ENCODE data around the gene C4orf50. TPM values are rescaled to one million over a fixed set of nuclear protein-coding genes. Genes with fewer than 3 reads are reported as not detected.

C4orf50 gene
- total RNA-seq, 4 donors from 2014 or later, result 0.21 to 0.30 TPM; not detected in 2

- H3K36me3 ChIP-seq, result no peaks in the 10 kb centered on the region
- H3K27ac ChIP-seq, result no peak overlapping the region
- no peak for DNase-seq (ENCODE audit: low spot score in 2 of 2)
- no peaks in the 10 kb centered on the region for H3K4me1 ChIP-seq
- TF ChIP-seq, protein P1, sequence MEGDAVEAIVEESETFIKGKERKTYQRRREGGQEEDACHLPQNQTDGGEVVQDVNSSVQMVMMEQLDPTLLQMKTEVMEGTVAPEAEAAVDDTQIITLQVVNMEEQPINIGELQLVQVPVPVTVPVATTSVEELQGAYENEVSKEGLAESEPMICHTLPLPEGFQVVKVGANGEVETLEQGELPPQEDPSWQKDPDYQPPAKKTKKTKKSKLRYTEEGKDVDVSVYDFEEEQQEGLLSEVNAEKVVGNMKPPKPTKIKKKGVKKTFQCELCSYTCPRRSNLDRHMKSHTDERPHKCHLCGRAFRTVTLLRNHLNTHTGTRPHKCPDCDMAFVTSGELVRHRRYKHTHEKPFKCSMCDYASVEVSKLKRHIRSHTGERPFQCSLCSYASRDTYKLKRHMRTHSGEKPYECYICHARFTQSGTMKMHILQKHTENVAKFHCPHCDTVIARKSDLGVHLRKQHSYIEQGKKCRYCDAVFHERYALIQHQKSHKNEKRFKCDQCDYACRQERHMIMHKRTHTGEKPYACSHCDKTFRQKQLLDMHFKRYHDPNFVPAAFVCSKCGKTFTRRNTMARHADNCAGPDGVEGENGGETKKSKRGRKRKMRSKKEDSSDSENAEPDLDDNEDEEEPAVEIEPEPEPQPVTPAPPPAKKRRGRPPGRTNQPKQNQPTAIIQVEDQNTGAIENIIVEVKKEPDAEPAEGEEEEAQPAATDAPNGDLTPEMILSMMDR (IDR thresholded peaks at IDR 0.05), result no peak
- no peak for TF ChIP-seq POLR2A (IDR thresholded peaks at IDR 0.05)
- no peak for TF ChIP-seq EP300 (IDR thresholded peaks at IDR 0.05)
- H3K4me3 ChIP-seq, result no peak overlapping the region
- peaks cover 0 to 8% of the 10 kb centered on the region in 2 donors for H3K27me3 ChIP-seq
- H3K9me3 ChIP-seq, result no peaks in the 10 kb centered on the region
- WGBS, 2 donors, result 54 to 66% methylated on average over 8 to 9 of the region's 9 CpGs
Observed at GRCh38 chr4:6044276-6044675, 26.0 kb upstream of the C4orf50 start.

DNA sequence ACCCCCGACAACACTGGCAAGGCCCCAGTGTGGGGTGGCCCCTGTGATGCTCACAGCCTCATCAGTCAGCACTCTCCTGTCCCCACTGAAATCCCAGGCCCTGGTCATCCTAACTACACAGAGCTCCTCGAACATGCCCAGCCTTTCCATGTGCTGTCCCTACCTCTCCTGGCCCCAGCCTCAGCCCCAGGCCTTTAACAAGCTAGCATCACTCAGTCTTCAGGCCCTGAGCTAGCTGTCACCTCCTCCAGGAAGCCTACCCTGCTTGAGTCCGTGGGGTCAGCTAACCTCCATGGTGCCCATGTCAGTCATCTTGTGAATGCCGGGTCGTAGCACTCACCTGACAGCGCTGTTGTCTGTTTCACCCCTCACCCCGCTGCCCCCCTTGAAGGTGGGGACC lies 25.6 kb upstream of the C4orf50 start:
- DNase-seq (ENCODE audit: low spot score in 2 of 2), result no peak
- Histone ChIP-seq H3K27ac (no peak overlapping the region), H3K27me3 (peaks cover 0 to 8% of the 10 kb centered on the region in 2 donors), H3K4me1 (no peaks in the 10 kb centered on the region), H3K9me3 (no peaks in the 10 kb centered on the region), H3K4me3 (no peak overlapping the region), H3K36me3 (no peaks in the 10 kb centered on the region)
- TF ChIP-seq, protein P1 (IDR thresholded peaks at IDR 0.05), result no peak
- WGBS, 2 donors, result 82 to 90% methylated on average over 5 to 7 of the region's 7 CpGs

- Histone ChIP-seq H3K27ac (no peak overlapping the region), H3K4me1 (no peaks in the 10 kb centered on the region), H3K9me3 (no peaks in the 10 kb centered on the region), H3K4me3 (no peak overlapping the region), H3K36me3 (no peaks in the 10 kb centered on the region), H3K27me3 (peaks cover 0 to 8% of the 10 kb centered on the region in 2 donors)
- no peak for DNase-seq (ENCODE audit: low spot score in 2 of 2)
- WGBS, 2 donors, result 80% methylated on average over 13 of the region's 13 CpGs
- TF ChIP-seq POLR2A (IDR thresholded peaks at IDR 0.05) (no peak), EP300 (IDR thresholded peaks at IDR 0.05) (no peak)
- TF ChIP-seq, protein P1 (IDR thresholded peaks at IDR 0.05), result no peak
Observed at GRCh38 chr4:6043188-6043587, 25.0 kb upstream of the C4orf50 start.

DNA sequence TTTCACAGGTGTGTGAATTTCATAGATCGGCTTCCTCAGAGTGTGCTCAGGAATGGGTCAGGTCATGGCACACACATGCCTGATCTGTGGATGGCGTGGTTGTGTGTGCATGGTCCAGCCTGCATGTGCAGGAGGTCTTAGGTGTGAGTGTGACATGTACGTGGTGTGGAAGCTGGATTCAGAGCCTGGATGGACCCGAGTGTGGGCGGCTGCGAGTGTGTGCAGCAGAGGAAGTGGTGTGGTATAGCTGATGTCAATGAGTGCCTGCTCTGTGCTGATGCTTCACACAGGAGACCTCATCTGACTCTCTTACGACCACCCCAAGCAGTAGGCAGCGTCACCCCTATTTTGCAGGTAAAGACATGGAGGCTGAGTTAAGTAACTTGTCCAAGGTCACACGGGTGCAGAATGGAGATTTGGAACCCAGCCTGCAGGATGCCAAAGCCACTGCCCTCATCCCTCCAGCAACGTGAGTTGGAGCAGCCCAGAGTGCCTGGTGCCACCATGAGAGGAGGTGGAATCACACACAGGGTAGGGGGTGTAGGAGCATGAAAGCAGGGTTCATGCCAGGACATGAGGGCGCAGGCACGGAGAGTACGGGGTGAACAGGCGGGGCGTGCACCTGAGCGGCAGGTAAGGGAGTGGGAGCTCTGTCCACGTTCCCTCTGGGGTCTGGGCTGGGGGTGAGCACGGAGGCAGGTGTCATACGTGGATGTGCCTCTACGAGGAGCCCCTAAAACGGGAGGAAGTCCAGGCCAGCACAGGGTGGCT lies 24.2 kb upstream of the C4orf50 start:
- Histone ChIP-seq H3K4me1 (no peaks in the 10 kb centered on the region), H3K9me3 (no peaks in the 10 kb centered on the region), H3K36me3 (no peaks in the 10 kb centered on the region), H3K27ac (no peak overlapping the region), H3K4me3 (no peak overlapping the region), H3K27me3 (peaks cover 0 to 8% of the 10 kb centered on the region in 2 donors)
- TF ChIP-seq POLR2A (IDR thresholded peaks at IDR 0.05) (no peak), EP300 (IDR thresholded peaks at IDR 0.05) (no peak)
- TF ChIP-seq, protein P1 (IDR thresholded peaks at IDR 0.05), result no peak
- no peak for DNase-seq (ENCODE audit: low spot score in 2 of 2)
- 81 to 82% methylated on average over 21 of the region's 21 CpGs for WGBS, 2 donors

GRCh38 chr4:6041800-6042199 lies 23.6 kb upstream of the C4orf50 start:
- peaks cover 0 to 8% of the 10 kb centered on the region in 2 donors for H3K27me3 ChIP-seq

More at GRCh38 chr4:6041800-6042199, 23.6 kb upstream of the C4orf50 start:
- no peak for DNase-seq (ENCODE audit: low spot score in 2 of 2)
- TF ChIP-seq, protein P1 (IDR thresholded peaks at IDR 0.05), result no peak
- no peak for TF ChIP-seq EP300 (IDR thresholded peaks at IDR 0.05)
- TF ChIP-seq POLR2A (IDR thresholded peaks at IDR 0.05), result no peak
- 86 to 89% methylated on average over 5 of the region's 5 CpGs for WGBS, 2 donors
- Histone ChIP-seq H3K36me3 (no peaks in the 10 kb centered on the region), H3K4me1 (no peaks in the 10 kb centered on the region), H3K4me3 (no peak overlapping the region), H3K9me3 (no peaks in the 10 kb centered on the region), H3K27ac (no peak overlapping the region)

Measured in tibial nerve (tissue), 4 donors.